NCI-H2081 (cell line): ENCODE data around the gene CAD.
"Not testable (repeated sequence)": the region's sequence is repeated elsewhere in the genome, so short reads cannot be mapped to it uniquely, and the experiment has no call there.

Experiments used
- DNase-seq, 2 experiments: peaks; one replicate each; lab custom pipeline; 2025; lab: John Stamatoyannopoulos, UW

CAD gene

DNA sequence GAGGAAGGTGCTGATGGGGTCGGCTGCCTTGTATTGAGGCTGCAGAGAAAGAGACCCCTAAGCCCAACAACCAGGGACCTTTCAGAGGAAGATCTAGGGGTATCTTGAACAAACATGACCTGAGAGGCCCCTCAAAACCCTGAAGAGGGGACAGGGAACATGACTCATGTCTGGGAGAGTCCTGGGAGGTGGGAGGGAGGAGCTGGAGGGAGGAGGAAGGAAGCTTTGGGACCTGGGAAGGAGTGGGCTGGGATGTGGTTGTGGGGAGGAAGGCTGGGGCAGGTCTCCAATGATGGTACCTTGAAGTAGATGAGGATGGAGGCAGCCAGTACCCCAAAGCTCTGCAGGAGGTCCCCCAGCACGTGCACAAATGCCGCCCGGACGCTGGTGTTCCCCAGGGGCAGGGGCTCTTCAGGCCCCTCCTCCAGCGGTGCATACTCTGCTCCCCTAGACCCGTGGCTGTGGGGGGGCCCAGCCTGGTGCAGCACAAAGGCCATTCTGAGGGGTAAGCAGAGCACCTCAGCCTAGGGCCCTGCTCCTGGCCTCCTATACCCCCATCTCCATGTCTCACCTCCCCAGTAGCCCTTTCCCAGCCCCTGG, 39.8 kb downstream of the CAD start:
- DNase-seq: no peak

DNA sequence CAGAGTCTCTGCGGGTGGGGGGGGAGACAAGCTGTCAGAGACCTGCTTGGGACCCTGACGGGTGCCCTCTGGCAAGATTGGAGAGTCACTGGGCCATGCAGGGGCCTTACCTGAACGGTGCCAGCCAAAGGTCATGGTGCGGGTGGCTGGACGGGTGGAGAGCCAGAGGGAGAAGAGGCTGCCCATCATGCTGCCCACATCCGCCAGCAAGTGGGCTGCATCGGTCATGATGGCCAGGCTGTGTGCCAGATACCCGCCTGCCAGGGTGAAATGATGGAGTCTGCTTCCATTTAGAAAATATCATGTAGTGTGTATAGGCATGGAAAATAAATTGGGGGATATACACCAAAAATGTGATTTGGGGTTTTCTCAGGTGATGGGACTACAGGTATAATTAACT, 40.9 kb downstream of the CAD start:
- no peak for DNase-seq

DNA sequence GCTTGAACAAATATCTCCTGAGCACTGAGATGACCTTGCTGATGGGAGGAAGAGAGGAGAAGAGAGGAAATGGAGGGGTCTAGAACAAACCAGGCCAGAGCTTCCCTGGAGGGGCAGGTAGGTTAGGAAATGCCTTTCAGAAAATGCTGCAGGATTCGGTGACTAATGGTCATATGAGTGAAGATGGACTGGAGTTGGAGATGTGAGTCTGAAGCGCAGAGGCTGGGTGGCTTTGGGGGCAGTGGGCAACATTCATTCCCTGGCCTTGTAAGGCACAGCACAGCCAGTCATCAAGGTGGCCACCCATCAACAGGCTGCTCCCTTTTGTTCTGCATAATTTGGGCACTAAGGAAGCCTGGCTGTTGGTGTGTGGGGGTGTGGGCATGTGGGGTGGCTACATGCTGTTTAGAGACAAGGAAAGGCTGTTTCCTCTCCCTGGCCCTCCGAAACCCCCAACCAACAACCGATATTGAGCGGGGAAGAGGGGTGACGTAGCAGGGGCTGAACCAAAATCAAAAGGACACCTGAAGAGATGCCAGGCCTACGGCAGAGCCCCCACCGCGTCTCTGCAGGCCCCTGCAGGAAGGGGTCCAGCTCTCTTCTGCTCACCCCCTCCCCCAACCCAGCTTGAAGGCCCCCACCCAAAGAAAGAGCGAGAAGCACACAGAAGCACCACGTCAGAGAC, 44.2 kb downstream of the CAD start:
- DNase-seq: no peak

DNA sequence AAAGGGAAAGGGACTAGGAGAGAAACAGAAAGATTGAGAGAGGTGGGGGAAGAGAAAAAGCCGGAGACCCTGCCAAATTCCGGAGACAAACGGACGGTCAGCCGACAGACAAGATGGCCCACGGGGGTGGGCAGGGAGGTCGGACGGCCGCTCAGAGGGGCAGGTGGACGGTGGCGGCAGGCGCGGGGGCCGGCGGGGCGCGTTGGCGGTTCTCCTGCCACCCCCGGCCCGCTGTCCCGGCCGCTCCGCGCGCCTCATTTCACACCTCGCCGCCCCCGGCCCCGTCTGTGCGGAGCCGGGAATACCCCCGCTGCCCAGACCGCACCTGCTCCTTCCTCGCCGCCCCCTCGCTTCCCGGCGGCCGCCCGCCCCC, 44.7 kb downstream of the CAD start:
- DNase-seq: no peak

DNA sequence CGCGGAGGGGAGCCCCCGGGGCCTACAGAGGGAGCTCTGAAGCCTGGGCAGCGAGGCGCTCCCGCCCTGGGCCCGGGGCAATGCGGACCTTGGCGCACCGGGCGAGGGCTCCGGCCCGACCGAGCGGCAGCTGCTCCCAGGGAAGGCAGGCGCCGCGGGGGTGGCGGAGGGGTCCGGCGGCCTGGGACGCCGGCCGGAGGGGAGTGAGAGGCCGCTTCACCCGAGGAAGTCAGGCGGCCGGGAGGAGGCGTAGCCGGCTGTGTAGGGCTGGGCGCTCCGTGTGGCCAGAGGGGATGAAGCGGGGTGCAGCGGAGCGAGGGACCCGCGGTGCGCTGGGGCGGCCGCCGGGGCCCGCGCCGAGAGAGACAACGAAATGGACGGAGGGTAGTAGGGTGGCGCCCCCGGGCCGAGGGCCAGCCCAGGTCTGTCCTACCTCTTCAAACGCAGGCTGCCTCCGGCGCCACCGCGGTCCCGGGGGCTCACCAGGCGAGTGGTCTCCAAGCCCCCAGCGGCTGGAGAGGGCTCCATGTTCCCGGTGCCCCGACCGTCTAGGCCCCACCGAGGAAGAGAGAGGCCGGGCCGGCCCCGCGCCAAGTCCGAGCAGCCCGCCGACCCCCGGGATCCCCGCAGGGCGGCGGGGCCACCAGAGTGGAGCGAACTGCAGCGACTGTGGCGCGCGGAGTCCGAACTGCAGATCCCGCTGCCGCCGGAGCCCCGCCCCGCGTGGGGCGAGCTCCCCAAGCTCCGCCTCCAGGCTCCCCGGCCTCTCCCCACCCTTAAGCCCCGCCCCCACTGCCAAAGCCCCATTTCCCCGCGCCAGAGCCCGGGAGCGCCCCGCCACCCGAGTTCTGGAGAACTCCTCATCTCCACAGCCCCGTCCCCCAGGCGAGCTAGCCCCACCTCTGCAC, 45.5 kb downstream of the CAD start, which contains the start of gene SLC30A3:
Gene SLC30A3, minus strand, starts transcription at position 669 of the 908 bp plus-strand sequence. Its CDS starts 141 bp downstream, at position 528.
- DNase-seq: no peak

DNA sequence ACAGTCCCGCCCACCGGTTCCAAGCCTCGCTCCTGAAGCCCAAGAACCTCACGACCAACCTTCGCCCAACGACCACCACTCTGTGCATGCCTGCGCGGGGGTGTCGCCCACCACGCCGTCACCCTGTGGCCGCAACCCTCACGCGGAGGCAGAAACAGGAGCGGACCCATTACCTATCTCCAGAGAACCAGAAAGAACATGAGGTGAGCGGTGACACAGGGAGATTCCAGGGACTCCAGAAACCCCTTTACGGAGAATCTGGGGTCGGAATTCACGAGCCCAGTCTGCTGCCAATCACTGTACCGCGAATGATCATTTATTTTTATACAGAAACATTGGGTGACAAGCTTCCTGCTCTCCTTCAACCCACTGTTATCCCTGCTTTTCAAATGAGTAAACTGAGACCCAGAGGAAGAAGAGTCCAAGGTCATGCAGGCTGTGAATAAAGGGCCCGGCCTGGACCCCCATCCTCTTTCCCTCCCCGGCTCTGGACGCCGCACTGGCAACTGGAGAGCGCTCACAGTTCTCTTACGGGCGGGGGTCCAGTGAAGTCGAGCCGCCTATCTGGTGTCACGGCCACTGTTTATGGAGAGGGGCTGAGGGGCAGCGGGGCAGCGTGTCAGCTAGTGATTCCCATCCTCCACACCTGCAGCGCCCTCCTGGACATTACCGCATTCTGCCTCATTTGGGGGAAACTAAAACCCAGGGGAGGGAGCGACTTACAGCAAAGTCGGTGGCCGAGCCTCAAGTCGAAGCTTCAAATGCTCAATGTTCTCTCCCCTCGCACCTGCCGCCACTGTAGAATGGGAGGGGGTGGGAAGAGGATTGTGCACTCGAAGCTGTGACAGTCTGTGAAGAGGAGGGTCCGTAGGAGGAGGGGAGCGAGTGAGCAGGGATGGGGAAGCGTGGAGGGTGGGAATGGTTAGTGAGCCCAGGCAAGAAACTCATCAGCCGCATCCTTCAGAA, 46.4 kb downstream of the CAD start:
- no peak for DNase-seq

DNA sequence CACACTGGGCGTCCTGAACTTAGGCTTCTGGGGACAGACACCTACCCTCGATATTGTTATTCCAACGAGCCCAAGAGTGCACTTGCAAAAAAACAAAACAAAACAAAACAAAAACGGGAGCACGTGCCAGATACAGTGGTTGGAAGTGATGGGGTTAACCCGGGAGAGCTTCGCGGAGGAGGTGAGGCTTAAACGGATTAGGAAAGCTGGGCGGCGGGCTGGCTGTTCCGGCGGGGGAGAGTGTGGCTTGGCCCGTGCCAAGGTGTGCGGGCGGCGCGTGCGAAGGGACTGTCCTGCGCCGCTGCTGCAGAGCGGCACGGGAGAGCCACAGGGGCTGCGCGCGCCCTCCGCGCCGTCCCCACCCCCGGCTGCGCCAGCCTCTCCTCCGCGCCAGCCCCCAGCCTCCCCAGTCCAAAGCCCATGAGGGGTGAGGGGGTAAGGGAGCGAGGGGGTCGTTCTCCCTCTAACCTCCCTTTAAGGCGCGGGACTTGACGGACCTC, 47.1 kb downstream of the CAD start:
- peak; percentile 13 to 38 for DNase-seq

DNA sequence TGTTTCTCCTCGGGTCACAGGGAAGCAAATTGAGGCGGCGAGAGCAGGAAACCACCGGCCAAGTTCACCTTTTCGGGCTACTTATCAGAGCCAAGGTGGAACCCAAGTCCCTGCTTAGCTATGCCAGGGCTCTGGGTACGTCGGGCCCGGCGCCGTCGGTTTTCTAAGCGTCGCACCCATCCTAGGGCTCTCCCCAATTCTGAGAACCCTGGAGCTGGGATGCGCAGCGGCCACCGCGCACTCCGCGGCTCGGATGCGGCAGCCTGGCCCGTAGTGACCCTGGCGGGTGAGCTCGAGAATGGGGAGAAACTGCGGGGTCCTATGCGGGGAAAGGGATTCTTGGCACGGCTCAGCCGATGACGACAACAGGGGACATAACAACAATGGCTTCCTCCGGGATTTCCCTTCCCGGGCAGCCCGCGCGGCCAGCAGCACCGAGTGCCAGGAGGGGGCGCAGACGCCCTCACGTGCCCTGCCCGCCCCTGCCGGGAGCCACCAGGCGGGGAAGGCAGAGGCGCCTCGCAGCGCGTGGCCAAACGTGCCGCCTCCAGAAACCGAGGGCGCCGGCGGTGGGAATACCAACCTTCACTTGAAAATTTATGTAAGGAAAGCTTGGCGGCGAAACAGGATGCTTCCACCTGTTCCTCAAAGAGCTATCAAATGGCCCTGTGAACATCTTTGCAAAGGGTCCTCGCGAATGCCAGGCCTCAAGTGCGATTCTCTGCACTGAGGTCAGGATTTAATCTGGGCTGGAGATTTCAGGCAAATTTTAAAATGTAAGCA, 47.8 kb downstream of the CAD start:
- peak; percentile 72 to 82 for DNase-seq

DNA sequence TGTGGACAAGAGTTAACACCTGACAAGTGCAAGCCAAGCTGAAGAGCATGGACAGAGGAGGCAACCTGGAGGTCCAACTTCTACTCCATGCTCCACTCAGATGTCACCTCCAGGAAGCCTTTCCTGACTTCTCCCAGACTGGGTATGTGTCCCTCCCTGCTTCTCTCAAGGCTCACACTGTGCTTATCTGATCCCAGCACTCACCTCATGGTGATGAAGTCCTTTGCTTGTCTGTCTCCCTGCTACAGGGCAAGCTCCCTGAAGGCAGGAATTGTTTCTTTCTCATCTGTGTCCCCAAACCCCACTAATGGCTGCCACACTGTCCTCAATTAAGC, 48.3 kb downstream of the CAD start:
- DNase-seq: no peak

DNA sequence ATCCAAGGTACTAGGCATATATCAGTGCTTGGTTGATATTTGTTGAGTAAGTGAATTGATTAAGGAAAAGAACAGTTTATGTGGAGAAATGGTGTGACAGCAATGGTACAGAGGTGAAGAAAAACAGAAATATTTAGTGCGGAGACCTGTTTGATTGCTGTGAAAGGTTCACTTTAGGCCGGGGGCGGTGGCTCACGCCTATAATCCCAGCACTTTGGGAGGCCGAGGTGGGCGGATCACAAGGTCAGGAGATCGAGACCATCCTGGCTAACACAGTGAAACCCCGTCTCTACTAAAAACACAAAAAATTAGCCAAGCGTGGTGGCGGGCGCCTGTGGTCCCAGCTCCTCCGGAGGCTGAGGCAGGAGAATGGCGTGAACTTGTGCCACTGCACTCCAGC, 51.1 kb downstream of the CAD start:
- DNase-seq: not testable (repeated sequence)

DNA sequence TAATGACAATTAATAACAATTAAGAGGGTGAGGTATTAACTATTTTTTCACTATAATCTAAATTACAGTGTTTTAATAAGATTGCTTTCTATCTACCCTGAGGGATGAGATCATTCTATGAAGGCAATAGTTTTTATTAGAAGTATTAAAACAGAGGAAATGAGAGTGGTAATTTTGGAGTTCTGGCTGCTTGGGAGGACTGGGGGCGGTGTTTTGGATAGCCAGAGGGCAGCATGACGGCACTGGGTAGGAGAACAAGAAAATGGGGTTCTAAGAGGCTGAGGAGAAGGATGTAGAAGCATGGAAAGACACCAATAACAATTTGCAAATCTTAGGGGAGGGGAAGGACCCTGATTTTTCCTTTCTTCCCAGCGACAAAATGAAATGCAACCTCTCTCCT, 53.0 kb downstream of the CAD start:
- DNase-seq: no peak

DNA sequence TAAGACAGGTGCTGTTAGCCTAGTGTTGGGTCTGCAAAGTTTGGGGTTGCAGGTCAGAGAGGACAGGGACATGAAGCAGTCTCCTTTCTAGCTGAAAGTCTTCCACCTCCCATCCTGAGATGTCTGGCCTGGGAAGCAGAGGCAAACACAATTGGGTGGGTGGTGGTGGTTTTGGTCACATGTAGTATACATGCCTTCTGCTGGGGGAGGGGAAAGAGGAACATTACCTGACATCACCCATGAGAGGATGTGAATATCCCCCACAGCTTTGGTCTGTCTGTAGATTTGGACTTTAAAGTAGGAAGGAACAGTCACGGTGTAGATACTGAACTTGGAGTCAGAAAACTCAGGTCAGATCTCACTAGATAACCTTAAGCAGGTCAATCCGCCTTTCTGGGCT, 53.5 kb downstream of the CAD start:
- no peak for DNase-seq

DNA sequence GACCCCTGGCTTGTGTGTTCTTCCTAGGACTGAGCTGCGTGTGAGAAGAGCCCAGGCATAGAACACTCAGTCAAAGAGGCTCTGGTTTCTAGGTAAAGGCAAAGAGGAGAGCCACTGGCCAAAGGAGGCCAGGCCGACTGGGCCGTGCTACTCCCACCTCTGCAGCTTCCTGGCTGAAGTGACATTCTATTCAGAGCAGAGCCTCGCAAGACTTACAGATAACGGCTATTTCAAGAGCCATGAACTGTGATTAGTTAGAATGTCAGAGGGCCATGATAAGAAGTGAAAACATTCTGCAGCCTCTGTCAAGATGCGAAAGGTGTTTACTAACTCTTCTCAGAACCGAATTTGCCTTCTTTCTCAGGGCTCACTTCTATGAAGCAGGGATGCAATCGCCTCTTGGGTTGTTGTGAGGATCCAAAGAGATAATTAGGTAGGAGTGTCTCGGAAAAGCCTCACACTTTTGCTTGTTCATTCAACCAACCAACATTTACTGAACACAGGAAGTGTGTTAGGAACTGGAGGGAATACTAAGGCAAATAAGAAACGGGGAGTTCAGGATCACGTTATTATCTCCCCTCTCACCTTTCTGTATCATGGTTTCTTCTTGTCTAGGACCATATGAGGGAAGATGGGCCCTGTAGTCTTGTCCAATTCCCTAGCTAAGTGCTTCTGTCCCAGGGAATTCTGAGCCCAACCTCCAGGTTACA, 54.6 kb downstream of the CAD start:
- DNase-seq: no peak

DNA sequence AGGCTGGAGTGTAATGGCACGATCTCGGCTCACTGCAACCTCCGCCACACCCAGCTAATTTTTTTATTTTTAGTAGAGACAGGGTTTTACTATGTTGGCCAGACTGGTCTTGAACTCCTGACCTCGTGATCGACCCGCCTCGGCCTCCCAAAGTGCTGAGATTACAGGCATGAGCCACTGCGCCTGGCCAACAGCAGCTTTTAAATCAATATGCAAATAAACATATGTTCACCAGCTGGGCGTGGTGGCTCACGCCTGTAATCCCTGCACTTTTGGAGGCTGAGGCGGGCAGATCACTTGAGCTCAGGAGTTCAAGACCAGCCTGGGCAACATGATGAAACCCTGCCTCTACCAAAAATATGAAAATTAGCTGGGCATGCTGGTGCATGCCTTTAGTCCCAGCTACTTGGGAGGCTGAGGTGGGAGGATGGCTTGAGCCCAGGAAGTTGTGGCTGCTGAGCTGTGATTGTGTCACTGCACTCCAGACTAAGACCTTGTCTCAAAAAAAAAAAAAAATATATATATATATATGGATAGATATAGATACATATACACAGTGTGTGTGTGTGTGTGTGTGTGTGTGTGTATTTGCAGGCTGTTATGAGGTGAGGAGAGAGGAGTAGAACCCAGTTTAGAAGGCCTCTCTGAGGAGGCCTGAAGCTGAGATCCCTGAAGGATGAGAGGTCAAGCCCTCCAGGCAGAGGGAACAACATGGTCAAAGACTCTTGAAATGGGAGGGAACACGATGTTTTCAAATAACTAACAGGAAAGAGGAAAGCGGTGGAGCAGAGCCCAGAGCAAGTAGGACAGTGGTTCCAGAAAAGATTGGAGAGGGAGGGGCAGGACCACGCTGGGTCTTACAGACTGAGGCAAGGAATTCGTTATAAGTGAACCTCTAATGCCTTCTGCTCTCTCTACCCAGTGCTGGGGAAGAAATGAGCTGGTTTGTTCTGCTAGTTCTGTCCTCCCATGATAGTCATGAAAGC, 55.7 kb downstream of the CAD start:
- not testable (repeated sequence) for DNase-seq

DNA sequence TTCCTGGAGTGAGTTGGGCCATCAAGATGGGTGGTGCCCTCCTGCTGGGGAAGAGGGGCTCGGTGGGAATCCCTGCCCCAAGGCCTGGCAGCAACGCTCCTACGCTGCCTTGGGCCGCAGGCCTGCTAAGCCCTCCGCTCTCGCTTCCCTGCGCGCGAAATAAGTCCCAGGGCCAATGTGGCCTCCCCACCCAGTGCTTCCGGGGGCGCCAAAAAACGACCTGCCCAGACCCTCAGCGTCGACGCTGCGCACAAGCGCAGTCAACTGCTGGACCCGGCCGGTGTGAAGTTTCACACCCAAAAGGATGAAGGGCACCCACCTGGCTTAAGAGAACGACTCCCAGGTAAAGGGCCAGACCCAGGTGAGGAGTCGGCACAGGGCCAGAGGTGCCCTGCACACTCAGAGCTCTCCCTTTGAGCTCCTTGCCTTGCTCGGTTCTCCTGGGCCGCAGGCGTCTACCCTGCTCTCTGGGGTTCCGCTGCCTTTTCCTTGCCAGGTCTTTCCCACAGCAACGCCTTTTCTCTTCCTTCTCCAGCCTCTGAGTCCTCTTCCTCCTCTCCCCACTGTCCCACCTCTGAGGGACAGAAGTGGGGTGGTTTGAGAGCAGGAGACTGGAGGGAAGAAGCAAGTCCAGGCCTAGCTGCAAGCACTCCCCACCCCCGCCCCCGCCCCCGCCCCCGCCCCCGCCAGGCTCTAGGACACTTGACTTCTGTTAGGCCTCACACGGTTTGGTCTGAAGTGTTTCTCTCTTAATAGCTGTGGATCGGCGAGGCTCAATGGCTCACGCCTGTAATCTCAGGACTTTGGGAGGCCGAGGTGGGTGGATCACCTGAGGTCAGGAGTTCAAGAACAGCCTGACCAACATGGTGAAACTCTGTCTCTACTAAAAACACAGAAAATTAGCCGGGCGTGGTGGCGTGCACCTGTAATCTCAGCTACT, 58.3 kb downstream of the CAD start, which contains the start of gene DNAJC5G:
Gene DNAJC5G, plus strand, starts transcription at position 223 of the 940 bp plus-strand sequence. CDS start 1,296 bp downstream, outside the sequence.
- DNase-seq: no peak

DNA sequence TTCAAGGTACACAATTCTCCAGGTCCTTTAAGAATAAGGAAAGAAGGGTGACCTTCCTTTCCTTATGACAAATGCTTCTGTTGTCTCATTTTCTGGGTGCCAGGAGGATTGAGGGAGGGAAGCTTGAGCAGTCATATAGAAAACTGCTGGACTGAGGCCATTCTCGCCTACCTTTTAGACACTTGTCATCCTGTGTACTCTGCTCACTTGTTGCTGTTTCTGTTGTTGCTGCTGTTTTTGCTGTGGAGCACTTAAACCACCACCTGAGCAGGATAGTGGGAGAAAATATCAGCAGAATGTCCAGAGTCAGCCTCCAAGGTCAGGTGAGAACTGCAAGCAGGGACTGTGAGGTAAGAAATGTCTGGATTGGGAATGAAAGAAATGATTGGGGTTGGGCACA, 60.8 kb downstream of the CAD start:
- DNase-seq: no peak

DNA sequence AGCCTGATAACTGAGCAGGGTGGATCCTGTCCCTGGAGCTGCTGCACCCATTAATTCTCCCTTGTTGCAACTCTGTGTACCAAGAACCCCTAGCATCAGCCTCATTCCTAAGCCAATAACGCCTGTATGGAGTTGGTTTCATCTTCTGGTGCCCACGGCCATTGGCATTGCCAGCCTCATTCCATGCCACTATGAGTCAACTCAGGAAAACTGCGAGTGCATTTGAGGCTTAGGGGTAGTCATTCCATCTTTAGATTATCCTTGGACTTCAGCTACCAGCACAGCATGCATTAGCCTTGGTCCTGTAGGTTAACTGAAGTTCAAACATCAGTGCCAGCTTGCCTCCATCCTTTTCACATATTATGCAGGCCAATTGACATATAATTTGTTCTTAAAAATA, 63.7 kb downstream of the CAD start:
- DNase-seq: no peak

DNA sequence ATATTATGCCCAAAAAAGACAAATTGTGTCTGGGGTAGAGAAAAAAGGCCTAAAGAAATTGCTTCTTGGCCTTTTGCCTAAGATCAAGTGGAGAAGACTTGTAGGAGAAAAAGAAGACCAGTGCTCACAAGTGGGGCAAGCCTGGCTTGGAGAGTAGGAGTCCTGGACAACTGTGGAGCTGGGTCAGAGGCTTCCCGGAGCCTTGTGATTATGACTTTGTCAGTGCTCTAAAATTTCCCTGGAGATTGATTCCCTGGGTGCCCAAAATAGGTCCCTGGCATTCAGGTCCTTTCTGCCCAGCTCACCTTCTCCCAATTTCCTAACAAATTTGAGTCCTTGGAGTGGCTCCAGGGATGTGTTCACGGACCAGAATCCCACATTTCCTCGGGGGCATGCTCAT, 64.3 kb downstream of the CAD start:
- no peak for DNase-seq
